Metanephros (tissue), 2 donors: ENCODE measurements around the gene SH3GL1. TPM values are rescaled to one million over a fixed set of nuclear protein-coding genes. Genes with fewer than 3 reads are reported as not detected.

ENCODE experiments used
- small RNA-seq: library from RNA; depleted of rRNA; stranded (forward); fragments of <200 nt; gene quantifications from one replicate; pipeline ENCODE3, GENCODE V24; 2014; ENCODE audit warnings: low replicate concordance
- total RNA-seq: library from RNA; depleted of rRNA; stranded (reverse); fragments of >200 nt; gene quantifications from one replicate; pipeline ENCODE4 v1.2.3, GENCODE V29; 2014

SH3GL1 gene, protein sequence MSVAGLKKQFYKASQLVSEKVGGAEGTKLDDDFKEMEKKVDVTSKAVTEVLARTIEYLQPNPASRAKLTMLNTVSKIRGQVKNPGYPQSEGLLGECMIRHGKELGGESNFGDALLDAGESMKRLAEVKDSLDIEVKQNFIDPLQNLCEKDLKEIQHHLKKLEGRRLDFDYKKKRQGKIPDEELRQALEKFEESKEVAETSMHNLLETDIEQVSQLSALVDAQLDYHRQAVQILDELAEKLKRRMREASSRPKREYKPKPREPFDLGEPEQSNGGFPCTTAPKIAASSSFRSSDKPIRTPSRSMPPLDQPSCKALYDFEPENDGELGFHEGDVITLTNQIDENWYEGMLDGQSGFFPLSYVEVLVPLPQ
- 34.4 TPM for total RNA-seq

DNA sequence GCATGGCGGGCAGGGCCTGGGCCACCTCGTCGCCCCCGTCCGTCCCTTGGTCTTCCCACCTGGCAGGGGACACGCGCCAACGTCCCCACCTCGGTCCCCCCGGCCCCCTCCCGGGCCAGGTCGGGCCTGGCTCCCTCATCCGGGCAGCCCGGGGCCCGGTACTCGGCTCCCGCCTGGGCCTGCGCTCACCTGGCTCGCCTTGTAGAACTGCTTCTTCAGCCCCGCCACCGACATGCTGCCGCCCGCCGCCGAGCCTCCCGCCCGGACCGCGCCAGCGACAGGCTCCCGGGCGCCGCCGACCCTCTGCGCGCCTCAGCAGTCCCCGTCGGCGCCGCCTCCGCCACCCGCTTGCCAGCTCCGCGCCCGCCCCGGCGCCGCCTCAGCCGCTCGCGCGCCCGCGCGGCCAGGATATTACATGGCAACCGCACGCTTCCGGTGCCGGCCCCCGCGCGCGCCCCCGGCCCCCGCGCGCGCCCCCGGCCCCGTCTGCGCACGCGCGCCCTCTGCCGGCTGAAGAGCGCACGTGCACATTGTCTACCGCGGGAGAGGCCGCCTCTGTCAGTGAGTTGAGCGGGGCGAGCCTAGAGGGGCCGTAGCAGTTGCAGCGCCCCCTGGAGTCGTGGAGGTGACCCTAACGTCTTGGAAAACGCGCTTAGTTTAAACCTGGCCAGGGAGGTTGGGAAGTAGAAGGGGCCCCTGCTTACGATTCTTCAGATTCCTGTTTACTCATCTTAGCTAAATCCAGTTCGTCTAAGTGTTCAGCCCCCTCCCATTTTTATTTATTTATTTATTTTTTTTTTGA, at the start of gene SH3GL1:
TSS of gene SH3GL1 (minus strand) at position 413 of the 802 bp plus-strand sequence. CDS start at position 234, 179 bp downstream.

DNA sequence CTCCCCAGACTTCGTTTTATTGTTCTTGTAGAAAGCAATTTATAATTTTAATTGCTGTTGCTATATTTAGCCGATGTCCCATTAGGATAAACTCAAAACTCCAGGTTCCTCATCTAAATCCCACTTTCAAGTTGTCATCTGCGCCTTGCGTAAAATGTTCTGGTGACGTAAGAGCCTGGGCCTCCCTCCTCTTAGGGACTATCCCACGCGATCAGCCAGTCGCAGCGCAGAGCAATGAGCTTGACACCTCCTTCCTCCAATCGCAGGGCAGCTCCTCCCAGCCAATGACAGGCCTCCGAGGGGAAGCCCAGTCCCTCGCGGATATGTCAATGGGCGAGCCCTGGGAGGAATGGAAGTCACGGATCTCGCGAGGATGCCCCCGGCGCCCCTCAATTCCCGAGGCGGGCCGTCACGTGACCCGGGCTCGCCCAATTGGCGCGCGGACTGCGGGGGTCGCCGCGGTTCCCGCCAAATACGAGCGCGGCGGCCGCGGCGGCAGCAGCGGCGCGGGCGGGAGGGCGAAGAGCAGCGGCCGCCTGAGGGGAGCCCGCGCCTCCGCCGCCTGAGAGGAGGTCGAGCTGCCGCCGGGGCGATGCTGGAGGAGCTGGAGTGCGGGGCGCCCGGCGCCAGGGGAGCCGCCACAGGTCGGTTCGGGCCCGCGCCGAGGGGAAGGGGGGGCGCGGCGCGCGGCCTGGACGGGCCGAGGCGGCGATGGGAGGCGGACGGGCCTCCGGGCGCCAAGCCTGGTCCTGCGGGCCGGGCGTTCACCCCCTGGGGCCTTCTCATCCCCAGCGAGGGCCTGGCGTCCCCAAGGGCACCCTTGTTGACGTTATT, 2.0 kb upstream of the SH3GL1 start, which contains the start of gene CHAF1A:
TSS of gene CHAF1A (plus strand) at position 470 of the 834 bp plus-strand sequence. CDS start at position 593, 123 bp downstream.

DNA sequence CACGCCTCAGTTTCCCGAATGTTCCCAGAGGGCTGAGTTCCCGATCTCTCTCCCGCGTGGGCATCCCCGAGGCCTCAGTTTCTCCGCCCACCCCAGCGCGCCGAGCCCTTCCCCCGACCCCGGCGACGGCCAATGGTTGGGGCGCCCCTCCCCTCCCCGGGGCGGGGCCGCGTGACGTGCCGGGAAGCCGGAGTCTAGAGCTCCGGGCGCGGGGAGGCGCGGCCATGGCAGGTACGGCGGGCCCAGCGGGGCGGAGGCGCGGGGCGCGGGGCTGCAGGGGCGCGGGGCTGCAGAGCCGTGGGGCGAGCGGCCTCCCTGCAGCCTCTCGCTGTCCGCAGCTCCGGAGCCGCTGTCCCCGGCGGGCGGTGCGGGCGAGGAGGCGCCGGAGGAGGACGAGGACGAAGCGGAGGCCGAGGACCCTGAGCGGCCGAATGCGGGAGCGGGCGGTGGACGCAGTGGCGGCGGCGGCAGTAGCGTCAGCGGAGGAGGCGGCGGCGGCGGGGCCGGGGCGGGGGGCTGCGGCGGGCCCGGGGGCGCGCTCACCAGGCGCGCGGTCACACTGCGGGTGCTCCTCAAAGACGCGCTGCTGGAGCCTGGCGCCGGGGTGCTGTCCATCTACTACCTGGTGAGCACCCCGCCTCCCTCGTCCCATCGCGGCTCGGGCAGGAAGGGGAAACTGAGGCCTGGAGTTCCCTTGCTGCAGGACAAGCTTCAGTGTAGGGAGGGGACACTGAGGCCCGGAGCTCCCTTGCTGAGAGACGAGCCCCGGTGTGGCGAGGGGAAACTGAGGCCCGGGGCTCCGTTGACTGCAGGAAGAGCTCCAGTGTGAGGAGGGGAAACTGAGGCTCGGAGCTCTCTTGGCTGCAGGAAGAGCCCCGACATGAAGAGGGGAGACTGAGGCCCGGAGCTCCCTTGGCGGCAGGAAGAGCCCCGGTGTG, 56.7 kb downstream of the SH3GL1 start, which contains the start of gene MPND:
TSS of gene MPND (plus strand) at position 193 of the 938 bp plus-strand sequence. CDS start at position 225, 32 bp downstream.

DNA sequence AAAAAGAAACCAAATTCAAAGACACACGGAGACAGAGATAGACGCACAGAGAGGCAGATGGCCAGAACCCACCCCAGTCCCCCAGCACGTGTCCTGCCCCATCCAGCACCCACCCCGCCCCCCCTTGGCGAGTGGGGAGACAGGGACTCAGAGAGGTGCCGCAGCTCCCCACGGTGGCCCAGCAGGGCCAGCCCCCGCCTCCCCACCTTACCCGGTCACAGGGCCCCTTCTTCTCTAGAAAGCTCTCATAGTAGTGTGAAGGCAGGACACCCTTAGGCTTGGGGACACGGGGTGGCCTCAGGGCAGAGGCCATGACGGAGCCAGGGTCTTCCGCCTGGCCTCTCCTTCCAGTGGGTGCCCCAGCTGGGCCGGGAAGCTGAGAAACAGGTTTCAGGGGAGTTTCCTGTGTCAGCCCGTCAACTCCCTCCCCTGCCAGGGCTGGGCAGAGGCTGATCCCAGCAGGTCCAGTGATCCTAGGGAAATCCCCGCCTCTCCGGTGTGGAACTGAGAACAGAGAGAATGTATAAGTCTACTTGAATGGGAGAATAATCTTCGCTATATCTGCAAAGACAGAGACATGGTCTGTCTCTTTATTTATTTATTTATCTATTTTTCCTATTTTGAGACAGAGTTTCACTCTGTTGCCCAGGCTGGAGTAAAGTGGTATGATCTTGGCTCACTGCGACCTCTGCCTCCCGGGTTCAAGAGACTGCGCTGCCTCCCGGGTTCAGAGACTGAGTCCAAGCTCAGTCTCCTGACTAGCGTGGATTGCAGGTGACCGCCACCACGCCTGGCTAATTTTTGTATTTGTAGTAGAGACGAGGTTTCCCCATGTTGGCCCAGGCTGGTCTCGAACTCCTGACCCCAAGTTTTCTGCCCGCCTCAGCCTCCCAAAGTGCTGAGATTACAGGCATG, 61.6 kb downstream of the SH3GL1 start, which contains the start of gene STAP2:
TSS of gene STAP2 (minus strand) at position 387 of the 915 bp plus-strand sequence. CDS start at position 313, 74 bp downstream.

Small RNAs within 50 kb of the gene (small RNA-seq; reads per million reads assigned to genes)
- not detected for gene MIR4746

Other genes starting within 250 kb of the SH3GL1 start
- 0.18 TPM for gene CREB3L3, start 246.9 kb downstream of the SH3GL1 start, total RNA-seq
- 14.0 TPM for gene SIRT6, start 218.0 kb downstream of the SH3GL1 start, total RNA-seq
- 1.9 TPM for gene ANKRD24, start 217.9 kb downstream of the SH3GL1 start, total RNA-seq
- 0.82 TPM for gene EBI3, start 171.0 kb downstream of the SH3GL1 start, total RNA-seq
- gene YJU2, start 153.5 kb downstream of the SH3GL1 start, total RNA-seq = 24.1 TPM
- 5.6 TPM for gene SHD, start 121.3 kb downstream of the SH3GL1 start, total RNA-seq
- 0.70 TPM for gene TMIGD2, start 98.2 kb downstream of the SH3GL1 start, total RNA-seq
- 2.9 TPM for gene FSD1, start 95.9 kb downstream of the SH3GL1 start, total RNA-seq
- gene STAP2, start 61.7 kb downstream of the SH3GL1 start, total RNA-seq = 22.6 TPM
- gene MPND, start 57.0 kb downstream of the SH3GL1 start, total RNA-seq = 14.0 TPM
- gene CHAF1A, start 2.1 kb upstream of the SH3GL1 start, total RNA-seq = 15.5 TPM
- gene UBXN6, start 57.2 kb upstream of the SH3GL1 start, total RNA-seq = 146 TPM
- 50.0 TPM for gene HDGFL2, start 71.8 kb upstream of the SH3GL1 start, total RNA-seq
- 10.6 TPM for gene PLIN4, start 117.9 kb upstream of the SH3GL1 start, total RNA-seq
- 5.8 TPM for gene PLIN5, start 134.7 kb upstream of the SH3GL1 start, total RNA-seq
- gene LRG1, start 139.5 kb upstream of the SH3GL1 start, total RNA-seq = 2.3 TPM
- 6.4 TPM for gene SEMA6B, start 159.1 kb upstream of the SH3GL1 start, total RNA-seq
- 15.0 TPM for gene TNFAIP8L1, start 239.0 kb upstream of the SH3GL1 start, total RNA-seq